Testis (tissue), 2 donors: ENCODE measurements around the gene ITPK1.

Source experiments
- CTCF ChIP-seq, 3 experiments: fragments of 450-650 bp in 2 of 3; fragments of 200-600 bp in 1 of 3; sonication (generic) in 1 of 3; IDR thresholded peaks; one replicate each; pipeline ENCODE4 v1.5.1; 2016 to 2019; ENCODE audit warnings: antibody characterized with exemption in 3 of 3, mild to moderate bottlenecking in 2 of 3, moderate library complexity in 1 of 3
- POLR2A ChIP-seq: fragments of 450-650 bp; IDR thresholded peaks from one replicate; pipeline ENCODE4 v1.6.1; 2017; ENCODE audit warnings: antibody characterized with exemption, mild to moderate bottlenecking, moderate library complexity

GRCh38 chr14:92902726-92903125 lies 213.0 kb downstream of the ITPK1 start:
- TF ChIP-seq CTCF (IDR thresholded peaks at IDR 0.05) (no peak), POLR2A (no peak)
